ENCODE measurements around the gene IGFBP5.

Gene IGFBP5

DNA sequence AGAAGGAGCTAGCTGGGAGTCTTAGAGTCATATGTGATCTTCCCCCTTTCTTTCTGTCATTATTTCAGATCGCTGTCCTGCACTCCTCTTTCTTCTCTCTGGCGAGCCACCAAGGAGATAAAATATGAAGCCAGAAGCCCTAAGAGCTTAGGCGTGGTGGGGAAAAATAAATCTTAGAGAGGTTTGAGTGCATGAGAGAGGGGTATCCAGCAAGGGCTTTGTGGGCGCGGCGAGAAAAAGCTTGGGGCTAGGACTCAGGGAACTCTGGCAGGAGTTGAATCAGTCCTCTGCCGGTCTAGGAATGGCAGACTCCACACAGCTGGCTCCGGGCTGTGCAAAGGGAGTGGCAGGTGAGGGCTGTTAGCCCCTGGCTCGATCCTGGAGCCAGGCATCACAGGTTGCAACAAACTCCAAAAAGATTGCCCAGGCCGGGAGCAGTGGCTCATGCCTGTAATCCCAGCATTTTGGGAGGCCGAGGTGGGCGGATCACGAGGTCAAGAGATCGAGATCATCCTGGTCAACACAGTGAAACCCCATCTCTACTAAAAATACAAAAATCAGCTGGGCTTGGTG, 20.1 kb upstream of the IGFBP5 start:
- DNase-seq (ENCODE audit: insufficient read length, low spot score) (no peak), FAIRE-seq (no peak)

DNA sequence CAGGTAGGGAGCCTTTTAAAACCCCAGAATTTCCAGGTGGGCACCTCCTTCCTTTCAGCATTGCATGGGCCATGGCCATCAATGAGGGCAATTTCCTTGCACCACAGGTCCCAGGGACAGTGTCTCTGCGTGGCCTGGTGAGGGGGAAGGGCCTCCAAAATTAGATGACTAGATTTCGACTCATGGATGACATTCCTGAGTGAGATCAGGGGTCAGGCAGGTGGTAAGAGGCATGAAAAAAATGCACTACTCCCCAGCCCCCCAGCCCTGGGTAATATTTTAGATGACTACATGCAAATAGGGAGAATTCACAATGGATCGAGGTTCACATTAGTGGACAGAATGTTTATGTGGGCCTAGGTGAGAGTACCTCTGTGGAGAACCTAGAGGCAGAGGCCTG, 19.0 kb upstream of the IGFBP5 start:
- DNase-seq (ENCODE audit: insufficient read length, low spot score) (no peak), FAIRE-seq (no peak)
- TF ChIP-seq CTCF (IDR thresholded peaks at IDR 0.05; ENCODE audit: insufficient read depth, missing control alignments): no peak

More for the DNA sequence above, 20.1 kb upstream of the IGFBP5 start:
- no peak for TF ChIP-seq CTCF (IDR thresholded peaks at IDR 0.05; ENCODE audit: insufficient read depth, missing control alignments)

- no peak for TF ChIP-seq CTCF (IDR thresholded peaks at IDR 0.05; ENCODE audit: insufficient read depth, missing control alignments)
- FAIRE-seq (no peak), DNase-seq (ENCODE audit: insufficient read length, low spot score) (no peak)
Observed at GRCh38 chr2:216713691-216714336, 18.5 kb upstream of the IGFBP5 start.

- TF ChIP-seq CTCF (IDR thresholded peaks at IDR 0.05; ENCODE audit: insufficient read depth, missing control alignments): no peak
- DNase-seq (ENCODE audit: insufficient read length, low spot score) (no peak), FAIRE-seq (no peak)
Observed at GRCh38 chr2:216711348-216711747, 16.0 kb upstream of the IGFBP5 start.

DNA sequence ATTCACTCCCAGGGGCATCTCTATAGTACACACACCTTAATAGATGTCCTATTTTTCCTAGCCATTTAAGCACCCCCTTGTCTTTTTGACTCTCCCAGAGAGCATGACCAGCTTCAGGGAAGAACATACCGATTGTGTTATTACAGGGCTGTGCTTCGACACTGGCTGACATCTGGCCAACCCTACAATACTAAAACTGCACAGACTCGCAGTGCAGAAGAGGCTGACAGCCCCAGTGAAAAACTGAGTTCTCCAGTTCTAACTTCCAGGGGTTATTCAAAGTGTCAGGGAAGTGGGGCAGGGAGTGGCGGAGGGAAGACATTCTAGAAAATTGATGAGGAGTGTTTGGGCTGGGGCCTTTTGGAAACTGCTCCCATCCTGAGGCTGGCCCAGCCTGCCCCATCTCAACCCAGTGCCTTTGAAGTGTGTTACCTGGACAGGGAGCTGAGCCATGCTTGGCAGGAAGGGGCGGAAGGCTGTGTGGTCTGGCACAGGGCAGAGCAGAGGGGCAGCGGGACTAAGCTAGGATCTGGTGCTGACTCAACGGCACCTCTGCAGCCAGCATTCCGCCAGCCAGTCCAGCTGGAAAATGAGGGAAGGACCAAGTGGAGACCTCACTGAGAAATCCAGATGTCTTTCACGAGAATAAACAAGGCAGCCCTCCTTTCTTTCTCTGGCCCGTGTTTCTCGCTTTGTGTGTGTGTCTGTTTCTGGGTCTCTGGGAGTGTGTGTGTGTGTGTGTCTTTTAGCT, 15.4 kb upstream of the IGFBP5 start:
- FAIRE-seq (no peak), DNase-seq (ENCODE audit: insufficient read length, low spot score) (no peak)
- TF ChIP-seq CTCF (IDR thresholded peaks at IDR 0.05; ENCODE audit: insufficient read depth, missing control alignments): no peak

DNA sequence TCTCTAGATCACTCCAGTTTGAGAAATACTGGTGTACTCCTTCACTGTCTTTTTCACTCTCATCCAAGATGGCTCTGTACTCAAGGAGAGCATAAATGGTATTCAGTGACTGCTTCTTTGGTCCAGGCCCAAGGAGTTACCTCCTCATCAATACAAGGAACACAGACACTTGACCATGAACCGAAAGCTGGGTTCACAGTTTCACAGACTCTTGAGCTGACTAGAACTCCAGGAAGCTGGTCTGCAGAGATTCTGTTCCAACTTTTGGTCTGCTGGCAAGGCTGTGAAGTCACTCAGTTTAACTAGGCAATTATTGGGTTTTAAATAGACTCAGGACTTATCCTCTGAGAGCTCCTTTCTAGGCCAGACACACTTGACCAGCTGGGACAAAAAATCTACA, 7.4 kb upstream of the IGFBP5 start:
- DNase-seq (ENCODE audit: insufficient read length, low spot score) (no peak), FAIRE-seq (no peak)
- TF ChIP-seq CTCF (IDR thresholded peaks at IDR 0.05; ENCODE audit: insufficient read depth, missing control alignments): no peak

DNA sequence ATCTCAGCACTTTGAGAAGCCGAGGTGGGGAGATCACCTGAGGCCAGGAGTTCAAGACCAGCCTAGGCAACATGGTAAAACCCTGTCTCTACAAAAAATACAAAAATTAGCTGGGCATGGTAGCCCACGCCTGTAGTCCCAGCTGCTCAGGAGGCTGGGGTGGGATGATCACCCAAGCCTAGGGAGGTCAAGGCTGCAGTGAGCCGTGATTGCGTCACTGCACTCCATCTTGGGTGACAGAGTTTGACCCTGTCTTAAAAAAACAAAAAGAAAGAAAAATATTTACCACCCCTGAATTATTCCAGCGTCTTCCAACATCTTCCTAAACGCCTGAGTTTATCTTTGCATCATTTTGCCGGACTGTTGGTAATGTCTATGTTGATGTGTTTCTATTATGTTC, 6.2 kb upstream of the IGFBP5 start:
- no peak for TF ChIP-seq CTCF (IDR thresholded peaks at IDR 0.05; ENCODE audit: insufficient read depth, missing control alignments)
- DNase-seq (ENCODE audit: insufficient read length, low spot score) (no peak), FAIRE-seq (no peak)

Measured in D721Med (cell line).